GM23338 (cell line): Measurements from ENCODE around the gene GABRQ. TPM values are rescaled to one million over a fixed set of nuclear protein-coding genes. Genes with fewer than 3 reads are reported as not detected.
A peak's percentile ranks its signal among the peaks of the same experiment; 100 is the strongest.

ENCODE experiments used
- ATAC-seq: fragments of 200-7000 bp; cut with Tn5 transposase; 3 replicates; pipeline ENCODE4 v1.9.1; 2020
- DNase-seq: peaks from one replicate; pipeline ENCODE4 v3.0.0-alpha.2; 2015; ENCODE audit warnings: low spot score
- H2AFZ ChIP-seq: fragments of 200-600 bp; sonication (generic); 2 replicates; pipeline ENCODE4 v1.8.0; 2016; ENCODE audit warnings: antibody characterized with exemption, mild to moderate bottlenecking, moderate library complexity
- H3F3A ChIP-seq: fragments of 200-600 bp; sonication (generic); replicated peaks from 2 replicates; pipeline ENCODE4 v1.8.0; 2017; ENCODE audit warnings: antibody characterized with exemption, mixed run types, low read depth
- H3K27ac ChIP-seq: fragments of 200-600 bp; sonication (generic); 2 replicates; pipeline ENCODE4 v1.6.1; 2016; ENCODE audit warnings: low read depth
- H3K27me3 ChIP-seq: fragments of 200-600 bp; sonication (generic); 2 replicates; pipeline ENCODE4 v1.8.0; 2016; ENCODE audit warnings: mild to moderate bottlenecking, mixed run types, moderate library complexity; ENCODE audit not compliant: insufficient read depth
- H3K36me3 ChIP-seq: fragments of 200-600 bp; sonication (generic); 2 replicates; pipeline ENCODE4 v1.8.0; 2016; ENCODE audit warnings: mild to moderate bottlenecking; ENCODE audit not compliant: insufficient read depth
- H3K4me1 ChIP-seq: fragments of 200-600 bp; sonication (generic); 2 replicates; pipeline ENCODE4 v1.8.0; 2016; ENCODE audit warnings: mild to moderate bottlenecking, moderate library complexity; ENCODE audit not compliant: insufficient read depth
- H3K4me2 ChIP-seq: fragments of 200-600 bp; sonication (generic); 2 replicates; pipeline ENCODE4 v1.7.1; 2017; ENCODE audit warnings: mixed run types
- H3K4me3 ChIP-seq: fragments of 200-600 bp; sonication (generic); 2 replicates; pipeline ENCODE4 v1.6.1; 2016; ENCODE audit warnings: mixed run types
- H3K79me2 ChIP-seq: fragments of 200-600 bp; sonication (generic); replicated peaks from 2 replicates; pipeline ENCODE4 v1.8.0; 2017; ENCODE audit warnings: mild to moderate bottlenecking; ENCODE audit not compliant: insufficient read depth
- H3K9me2 ChIP-seq: fragments of 200-600 bp; sonication (generic); 2 replicates; pipeline ENCODE4 v1.8.0; 2017; ENCODE audit not compliant: insufficient read depth
- H4K20me1 ChIP-seq: fragments of 200-600 bp; sonication (generic); replicated peaks from 2 replicates; pipeline ENCODE4 v1.8.0; 2017; ENCODE audit warnings: mild to moderate bottlenecking; ENCODE audit not compliant: insufficient read depth
- H3K27ac Mint-ChIP-seq: 2 replicates; pipeline ENCODE4 v1.8.0; 2020; ENCODE audit warnings: inconsistent platforms, mild to moderate bottlenecking, moderate library complexity, mixed read lengths
- H3K27me3 Mint-ChIP-seq: 3 replicates; pipeline ENCODE4 v1.8.0; 2022; ENCODE audit warnings: low read depth, mild to moderate bottlenecking, moderate library complexity, mixed read lengths, inconsistent platforms; ENCODE audit not compliant: insufficient read depth, poor library complexity
- H3K36me3 Mint-ChIP-seq: 3 replicates; pipeline ENCODE4 v1.8.0; 2021; ENCODE audit warnings: low read depth, mild to moderate bottlenecking, inconsistent platforms, moderate library complexity, mixed read lengths
- H3K4me1 Mint-ChIP-seq: 3 replicates; pipeline ENCODE4 v1.8.0; 2020; ENCODE audit warnings: mild to moderate bottlenecking, inconsistent platforms, mixed read lengths
- H3K4me3 Mint-ChIP-seq: 3 replicates; pipeline ENCODE4 v1.8.0; 2021; ENCODE audit warnings: moderate library complexity, mild to moderate bottlenecking, inconsistent platforms, mixed read lengths
- H3K9me3 Mint-ChIP-seq: 3 replicates; pipeline ENCODE4 v1.8.0; 2020; ENCODE audit warnings: moderate library complexity, mild to moderate bottlenecking, inconsistent platforms, mixed read lengths
- CTCF ChIP-seq, 2 experiments: fragments of 200-600 bp in 1 of 2; sonication (generic) in 1 of 2; conservative IDR thresholded peaks; 2 replicates each; pipeline versions ENCODE4 v1.5.1 to v1.6.1; 2016 to 2017; ENCODE audit warnings: antibody characterized with exemption in 2 of 2, low read depth in 2 of 2, mild to moderate bottlenecking in 2 of 2, moderate library complexity in 1 of 2
- EZH2 ChIP-seq: fragments of 200-600 bp; sonication (generic); IDR thresholded peaks from one replicate; pipeline ENCODE4 v1.8.0; 2017; ENCODE audit warnings: antibody characterized with exemption, mild to moderate bottlenecking, low read depth; ENCODE audit not compliant: unreplicated experiment
- NANOG ChIP-seq: IDR thresholded peaks from 2 replicates; pipeline ENCODE4 v1.6.1; 2016; ENCODE audit warnings: antibody characterized with exemption, borderline replicate concordance
- POLR2AphosphoS5 ChIP-seq: IDR thresholded peaks from 2 replicates; pipeline ENCODE4 v1.6.1; 2016; ENCODE audit warnings: antibody characterized with exemption, low read depth
- ZNF462 ChIP-seq: fragments of 250-450 bp; sonication (Bioruptor Pico); IDR thresholded peaks from 2 replicates; pipeline ENCODE4 v1.5.0; 2020; ENCODE audit warnings: mild to moderate bottlenecking, moderate library complexity
- polyA plus RNA-seq: library from polyadenylated mRNA; unstranded; fragments of >200 nt; fragmentation: Nextera tagmentation; extraction: Ambion mirVana; gene quantifications from 2 replicates; pipeline ENCODE4 v1.2.1, GENCODE V29; 2016
- total RNA-seq: library from RNA; depleted of rRNA; stranded (reverse); fragments of >200 nt; shearing (Covaris generic); gene quantifications from 2 replicates; pipeline ENCODE4 v1.2.3, GENCODE V29; 2014

The GABRQ gene
- total and polyA plus RNA-seq, 2 experiments from 2014 or later = 2.2 to 7.8 TPM

- H3K4me2 ChIP-seq = peak overlapping the region; percentile 45
- H3K27me3 ChIP-seq = peaks cover 20% of the 10 kb centered on the region
- H4K20me1 ChIP-seq = no peaks in the 10 kb centered on the region
- Mint-ChIP-seq H3K4me1 (peaks cover 34% of the 10 kb centered on the region), H3K4me3 (peak overlapping the region; percentile 63), H3K27ac (0 out of 2 replicates have a peak overlapping the region, but pooled peaks have one; percentile 66), H3K36me3 (peaks cover 7% of the 10 kb centered on the region; the same call in 2 of the 3 replicates), H3K9me3 (no peaks in the 10 kb centered on the region), H3K27me3 (peaks cover 12% of the 10 kb centered on the region)
- TF ChIP-seq NANOG (peak; percentile 40; the same call in 1 of the 2 replicates), POLR2AphosphoS5 (no peak), EZH2 (no peak)
- no peak overlapping the region for H3K4me3 ChIP-seq
- peak; percentile 56 for ATAC-seq
- H3K79me2 ChIP-seq = no peaks in the 10 kb centered on the region
- DNase-seq = peak; percentile 84
- no peaks in the 10 kb centered on the region for H3K9me2 ChIP-seq
- H3K36me3 ChIP-seq = no peaks in the 10 kb centered on the region; the same call in 1 of the 2 replicates
- H3F3A ChIP-seq = no peaks in the 10 kb centered on the region
- no peak overlapping the region for H3K27ac ChIP-seq
- peaks cover 32% of the 10 kb centered on the region for H3K4me1 ChIP-seq
- no peak overlapping the region for H2AFZ ChIP-seq
Observed at GRCh38 chrX:152641256-152641875, 3.7 kb downstream of the GABRQ start.

GRCh38 chrX:152641996-152642395, 4.3 kb downstream of the GABRQ start:
- no peak overlapping the region for H3K4me3 ChIP-seq
- TF ChIP-seq ZNF462 (CRISPR knock-in tag) (no peak), CTCF (conservative IDR thresholded peaks at IDR 0.05; ENCODE audit: low read depth in 2 of 2) (peak; percentile 28 to 71; a peak in 3 of 4 replicates), POLR2AphosphoS5 (no peak)
- no peak overlapping the region for H3K4me3 Mint-ChIP-seq
- no peaks in the 10 kb centered on the region for H4K20me1 ChIP-seq
- H2AFZ ChIP-seq = no peak overlapping the region
- H3K9me3 Mint-ChIP-seq = no peaks in the 10 kb centered on the region
- H3F3A ChIP-seq = no peaks in the 10 kb centered on the region
- no peaks in the 10 kb centered on the region; the same call in 1 of the 2 replicates for H3K36me3 ChIP-seq
- H3K27ac ChIP-seq = no peak overlapping the region
- H3K27me3 ChIP-seq = peaks cover 20% of the 10 kb centered on the region
- ATAC-seq = peak; percentile 56
- no peaks in the 10 kb centered on the region for H3K79me2 ChIP-seq
- DNase-seq = peak; percentile 60
- peaks cover 32% of the 10 kb centered on the region for H3K4me1 ChIP-seq
- no peak overlapping the region for H3K27ac Mint-ChIP-seq
- H3K9me2 ChIP-seq = no peaks in the 10 kb centered on the region
- peaks cover 12% of the 10 kb centered on the region for H3K36me3 Mint-ChIP-seq
- peak overlapping the region; percentile 45 for H3K4me2 ChIP-seq
- H3K27me3 Mint-ChIP-seq = peaks cover 12% of the 10 kb centered on the region
- peaks cover 34% of the 10 kb centered on the region for H3K4me1 Mint-ChIP-seq
